Caki2 (cell line): Measurements from ENCODE around the gene THTPA. TPM values are rescaled to one million over a fixed set of nuclear protein-coding genes. Genes with fewer than 3 reads are reported as not detected.
"Not testable (repeated sequence)": the region's sequence is repeated elsewhere in the genome, so short reads cannot be mapped to it uniquely, and the experiment has no call there.

ENCODE experiments used
- DNase-seq: peaks from one replicate; pipeline ENCODE4 v3.0.0-alpha.2; 2015; ENCODE audit warnings: low read depth
- in situ Hi-C: cut with HindIII; loops from 2 replicates; pipeline ENCODE4 v1.10.0; 2016; ENCODE audit warnings: low sequenced_read_pairs, low pct_unique_long_range_greater_than_20kb, mixed read lengths
- total RNA-seq: library from RNA; depleted of rRNA; stranded (reverse); fragments of >200 nt; shearing (Covaris generic); gene quantifications from 2 replicates; pipeline ENCODE4 v1.2.3, GENCODE V29; 2014; ENCODE audit warnings: low replicate concordance

Gene THTPA
- total RNA-seq, 1 experiment from 2014 or later = 14.7 TPM

GRCh38 chr14:23530375-23531055 is 25.6 kb upstream of the THTPA start:
- DNase-seq = no peak
- in situ Hi-C loops = no loop called here

- in situ Hi-C loops = no loop called here
- DNase-seq = no peak
Measured at GRCh38 chr14:23531391-23531790, 24.7 kb upstream of the THTPA start.

GRCh38 chr14:23532658-23533057 is 23.4 kb upstream of the THTPA start:
- no peak for DNase-seq
- in situ Hi-C loops = no loop called here

- no peak for DNase-seq
- in situ Hi-C loops = no loop called here
Measured at GRCh38 chr14:23533652-23534435, 22.2 kb upstream of the THTPA start.

GRCh38 chr14:23535943-23536342 is 20.1 kb upstream of the THTPA start:
- DNase-seq = no peak
- in situ Hi-C loops = no loop called here

- in situ Hi-C loops = no loop called here
- no peak for DNase-seq
Measured at GRCh38 chr14:23536494-23536893, 19.6 kb upstream of the THTPA start.

- in situ Hi-C loops = not testable (repeated sequence)
Measured at GRCh38 chr14:23536906-23537305, 19.2 kb upstream of the THTPA start.

GRCh38 chr14:23537351-23538049 is 18.6 kb upstream of the THTPA start:
- in situ Hi-C loops = no loop called here
- DNase-seq = no peak

More at GRCh38 chr14:23536906-23537305, 19.2 kb upstream of the THTPA start:
- DNase-seq = not testable (repeated sequence)

- in situ Hi-C loops = no loop called here
- DNase-seq = no peak
Measured at GRCh38 chr14:23538050-23538718, 17.9 kb upstream of the THTPA start.

- DNase-seq = no peak
- in situ Hi-C loops = no loop called here
Measured at GRCh38 chr14:23538785-23539184, 17.3 kb upstream of the THTPA start.

GRCh38 chr14:23539248-23540140 is 16.6 kb upstream of the THTPA start:
- in situ Hi-C loops = no loop called here
- no peak for DNase-seq

- DNase-seq = no peak
- in situ Hi-C loops = no loop called here
Measured at GRCh38 chr14:23540141-23540469, 16.0 kb upstream of the THTPA start.

- in situ Hi-C loops = no loop called here
- no peak for DNase-seq
Measured at GRCh38 chr14:23542261-23542660, 13.8 kb upstream of the THTPA start.

GRCh38 chr14:23543403-23543802 is 12.7 kb upstream of the THTPA start:
- no peak for DNase-seq
- in situ Hi-C loops = no loop called here

- no peak for DNase-seq
- in situ Hi-C loops = no loop called here
Measured at GRCh38 chr14:23544511-23545447, 11.3 kb upstream of the THTPA start.

GRCh38 chr14:23545740-23546365 is 10.2 kb upstream of the THTPA start:
- in situ Hi-C loops = no loop called here
- DNase-seq = no peak
